Spleen (tissue), 11 donors: ENCODE results near the gene NCBP3. TPM values are rescaled to one million over a fixed set of nuclear protein-coding genes. Genes with fewer than 3 reads are reported as not detected.

ENCODE experiments used
- DNase-seq: peaks from one replicate; pipeline ENCODE4 v3.0.0-alpha.2; 2020
- H3K27ac ChIP-seq, 8 donors: fragments of 200-600 bp; sonication (generic) in 7 of 8; 1 replicate in 4 of 8; 2 replicates in 4 of 8; pipeline versions ENCODE4 v1.5.0 to v1.8.0; 2016 to 2021; ENCODE audit warnings: inconsistent platforms in 4 of 8, mild to moderate bottlenecking in 4 of 8, moderate library complexity in 1 of 8
- H3K27me3 ChIP-seq, 7 donors: fragments of 200-600 bp; sonication (generic) in 6 of 7; replicated peaks in 1 of 7; 1 replicate in 4 of 7; 2 replicates in 3 of 7; pipeline versions ENCODE4 v1.5.0 to v1.8.0; 2016 to 2021; ENCODE audit warnings: inconsistent platforms in 3 of 7, mild to moderate bottlenecking in 1 of 7
- H3K36me3 ChIP-seq, 6 donors: fragments of 200-600 bp; sonication (generic) in 5 of 6; 1 replicate in 4 of 6; 2 replicates in 2 of 6; pipeline versions ENCODE4 v1.5.0 to v1.8.0; 2016 to 2021; ENCODE audit warnings: inconsistent platforms in 2 of 6
- H3K4me1 ChIP-seq, 6 donors: fragments of 200-600 bp; sonication (generic) in 5 of 6; 1 replicate in 3 of 6; 2 replicates in 3 of 6; pipeline versions ENCODE4 v1.5.0 to v1.8.0; 2016 to 2021; ENCODE audit warnings: inconsistent platforms in 3 of 6
- H3K4me3 ChIP-seq, 8 donors: fragments of 200-600 bp; sonication (generic) in 7 of 8; 1 replicate in 4 of 8; 2 replicates in 4 of 8; pipeline versions ENCODE4 v1.5.0 to v1.8.0; 2016 to 2021; ENCODE audit warnings: inconsistent platforms in 4 of 8, mild to moderate bottlenecking in 4 of 8, moderate library complexity in 2 of 8
- H3K9me3 ChIP-seq, 8 donors: fragments of 200-600 bp; sonication (generic) in 7 of 8; 1 replicate in 4 of 8; 2 replicates in 4 of 8; pipeline versions ENCODE4 v1.5.0 to v1.8.0; 2016 to 2021; ENCODE audit warnings: inconsistent platforms in 4 of 8
- POLR2A ChIP-seq, 3 donors: fragments of 450-650 bp; IDR thresholded peaks; one replicate each; pipeline ENCODE4 v1.5.1; 2017; ENCODE audit warnings: antibody characterized with exemption in 3 of 3, mild to moderate bottlenecking in 1 of 3
- POLR2AphosphoS5 ChIP-seq, 3 donors: sonication (generic); formaldehyde crosslinking; IDR thresholded peaks; one replicate each; pipeline ENCODE4 v1.5.1; 2017; ENCODE audit warnings: antibody characterized with exemption in 3 of 3
- WGBS, 5 donors: extraction: QIAGEN DNeasy Blood & Tissue Kit in 3 of 5; methylation state at CpG; one replicate each; pipeline versions ENCODE4 v1.1.5 to v1.1.7; 2013 to 2018; 5-methylcytosine and 5-hydroxymethylcytosine counted together
- intact Hi-C: fragments of 100-400 bp; cut with DNase I; formaldehyde crosslinking; loops from one replicate; pipeline ENCODE4 v1.15.0; 2023; ENCODE audit warnings: low total_unique reads
- polyA plus RNA-seq, 3 donors: library from polyadenylated mRNA; stranded (reverse); fragments of 200-250 nt; gene quantifications; one replicate each; pipeline ENCODE4 v1.2.1, GENCODE V29; 2013
- total RNA-seq, 7 donors: library from RNA; depleted of rRNA in 3 of 7; stranded (reverse); fragments of >200 nt in 3 of 7; fragmentation: NEBNext Ultra II Directional in 4 of 7; extraction: Animal tissue kit (Norgen Biotek cat#: 25700) in 4 of 7; gene quantifications; one replicate each; pipeline versions ENCODE4 v1.1.0 to v1.2.1, GENCODE V29; 2016 to 2021
- TF ChIP-seq, protein P1 (sequence below), 11 experiments: fragments of 200-600 bp in 7 of 11; fragments of 450-650 bp in 4 of 11; sonication (generic) in 4 of 11; IDR thresholded peaks in 8 of 11; conservative IDR thresholded peaks in 3 of 11; 1 replicate in 7 of 11; 2 replicates in 4 of 11; pipeline versions ENCODE4 v1.4.0 to v1.8.0; 2016 to 2021; ENCODE audit warnings: antibody characterized with exemption in 11 of 11, inconsistent platforms in 4 of 11, mild to moderate bottlenecking in 1 of 11
- donor health status: healthy with polysubstance abuse.
- donor health status: DM: no; HTN: no; CAD: no; lungs with moderate emphysema.
- donor health status: DM: no; HTN: no; CAD: no.
- donor health status: Bipolar disorder and iron deficiency.
- donor health status: healthy.
- donor health status: DM: no; HTN: no; CAD: no.
- donor health status: DM: yes; HTN: yes; CAD: no.

The NCBP3 gene
- total and polyA plus RNA-seq, 10 donors, result 13.0 to 43.9 (median 32.6) TPM

GRCh38 chr17:3762922-3763776 lies 82.9 kb downstream of the NCBP3 start:
- Histone ChIP-seq H3K27ac (peak overlapping the region in 7 of 8 donors; percentile 5 to 82 (median 56)), H3K9me3 (peaks cover 0 to 10% (median 4%) of the 10 kb centered on the region in 8 donors), H3K27me3 (no peaks in the 10 kb centered on the region), H3K4me3 (peak overlapping the region in 4 of 8 donors; percentile 15 to 52 (median 18)), H3K36me3 (no peaks in the 10 kb centered on the region), H3K4me1 (peaks cover 0 to 45% (median 22%) of the 10 kb centered on the region in 6 donors)
- intact Hi-C loops, result no loop called here
- peak in 1 of 3 donors; percentile 31 for TF ChIP-seq POLR2AphosphoS5 (IDR thresholded peaks at IDR 0.05)
- TF ChIP-seq, protein P1, sequence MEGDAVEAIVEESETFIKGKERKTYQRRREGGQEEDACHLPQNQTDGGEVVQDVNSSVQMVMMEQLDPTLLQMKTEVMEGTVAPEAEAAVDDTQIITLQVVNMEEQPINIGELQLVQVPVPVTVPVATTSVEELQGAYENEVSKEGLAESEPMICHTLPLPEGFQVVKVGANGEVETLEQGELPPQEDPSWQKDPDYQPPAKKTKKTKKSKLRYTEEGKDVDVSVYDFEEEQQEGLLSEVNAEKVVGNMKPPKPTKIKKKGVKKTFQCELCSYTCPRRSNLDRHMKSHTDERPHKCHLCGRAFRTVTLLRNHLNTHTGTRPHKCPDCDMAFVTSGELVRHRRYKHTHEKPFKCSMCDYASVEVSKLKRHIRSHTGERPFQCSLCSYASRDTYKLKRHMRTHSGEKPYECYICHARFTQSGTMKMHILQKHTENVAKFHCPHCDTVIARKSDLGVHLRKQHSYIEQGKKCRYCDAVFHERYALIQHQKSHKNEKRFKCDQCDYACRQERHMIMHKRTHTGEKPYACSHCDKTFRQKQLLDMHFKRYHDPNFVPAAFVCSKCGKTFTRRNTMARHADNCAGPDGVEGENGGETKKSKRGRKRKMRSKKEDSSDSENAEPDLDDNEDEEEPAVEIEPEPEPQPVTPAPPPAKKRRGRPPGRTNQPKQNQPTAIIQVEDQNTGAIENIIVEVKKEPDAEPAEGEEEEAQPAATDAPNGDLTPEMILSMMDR (IDR thresholded peaks at IDR 0.05 in 8 of 11, conservative IDR thresholded peaks at IDR 0.05 in 3 of 11), result no peak
- no peak for DNase-seq
- 73 to 82% (median 78%) methylated on average over 14 of the region's 14 CpGs for WGBS, 5 donors

DNA sequence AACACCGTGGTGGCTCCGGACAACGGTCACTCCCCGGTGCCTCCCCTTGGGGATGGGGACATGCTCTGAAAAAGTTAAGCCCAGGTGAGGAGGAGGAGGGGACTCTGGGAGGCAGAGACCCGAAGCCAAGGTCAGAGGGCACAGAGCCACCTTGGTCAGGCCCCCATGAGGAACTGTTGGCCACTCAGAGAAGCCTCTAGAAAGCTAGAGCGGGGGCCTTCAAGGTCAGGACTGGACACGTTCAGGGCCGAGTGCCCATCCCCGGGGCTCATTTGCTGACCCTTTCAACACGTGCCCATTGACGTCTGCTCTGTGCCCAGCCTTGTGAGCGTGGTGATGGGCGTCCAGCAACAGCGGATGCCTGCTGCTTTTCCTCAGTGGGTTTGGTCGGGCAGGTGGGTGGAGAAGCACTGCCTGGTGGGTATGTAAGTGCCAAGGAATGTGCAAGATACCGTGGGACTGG lies 84.1 kb downstream of the NCBP3 start:
- Histone ChIP-seq H3K9me3 (peaks cover 0 to 10% (median 4%) of the 10 kb centered on the region in 8 donors), H3K4me1 (peaks cover 0 to 42% (median 20%) of the 10 kb centered on the region in 6 donors), H3K36me3 (no peaks in the 10 kb centered on the region), H3K4me3 (no peak overlapping the region), H3K27ac (no peak overlapping the region), H3K27me3 (no peaks in the 10 kb centered on the region)
- DNase-seq, result no peak
- TF ChIP-seq POLR2AphosphoS5 (IDR thresholded peaks at IDR 0.05) (no peak), POLR2A (IDR thresholded peaks at IDR 0.05) (no peak)
- TF ChIP-seq, protein P1 (IDR thresholded peaks at IDR 0.05 in 8 of 11, conservative IDR thresholded peaks at IDR 0.05 in 3 of 11), result no peak
- WGBS, 5 donors, result 82 to 89% (median 84%) methylated on average over 16 of the region's 16 CpGs
- intact Hi-C loops, result no loop called here

GRCh38 chr17:3761036-3761917 lies 84.8 kb downstream of the NCBP3 start:
- no peak for DNase-seq
- Histone ChIP-seq H3K27me3 (no peaks in the 10 kb centered on the region), H3K4me1 (peaks cover 0 to 36% (median 17%) of the 10 kb centered on the region in 6 donors), H3K27ac (no peak overlapping the region), H3K4me3 (no peak overlapping the region), H3K36me3 (no peaks in the 10 kb centered on the region), H3K9me3 (peaks cover 0 to 10% (median 4%) of the 10 kb centered on the region in 8 donors)
- TF ChIP-seq POLR2AphosphoS5 (IDR thresholded peaks at IDR 0.05) (no peak), POLR2A (IDR thresholded peaks at IDR 0.05) (no peak)
- TF ChIP-seq, protein P1 (IDR thresholded peaks at IDR 0.05 in 8 of 11, conservative IDR thresholded peaks at IDR 0.05 in 3 of 11), result no peak
- WGBS, 5 donors, result 86 to 90% (median 88%) methylated on average over 23 of the region's 23 CpGs
- intact Hi-C loops, result no loop called here
